Embryonic facial prominence (tissue), 1 donor: ENCODE data around the gene CLK1.
"Not testable (repeated sequence)": the region's sequence is repeated elsewhere in the genome, so short reads cannot be mapped to it uniquely, and the experiment has no call there.

Source experiments
- DNase-seq: peaks from one replicate; pipeline ENCODE4 v3.0.0-alpha.2; 2016; ENCODE audit errors: extremely low spot score

CLK1 gene

DNA sequence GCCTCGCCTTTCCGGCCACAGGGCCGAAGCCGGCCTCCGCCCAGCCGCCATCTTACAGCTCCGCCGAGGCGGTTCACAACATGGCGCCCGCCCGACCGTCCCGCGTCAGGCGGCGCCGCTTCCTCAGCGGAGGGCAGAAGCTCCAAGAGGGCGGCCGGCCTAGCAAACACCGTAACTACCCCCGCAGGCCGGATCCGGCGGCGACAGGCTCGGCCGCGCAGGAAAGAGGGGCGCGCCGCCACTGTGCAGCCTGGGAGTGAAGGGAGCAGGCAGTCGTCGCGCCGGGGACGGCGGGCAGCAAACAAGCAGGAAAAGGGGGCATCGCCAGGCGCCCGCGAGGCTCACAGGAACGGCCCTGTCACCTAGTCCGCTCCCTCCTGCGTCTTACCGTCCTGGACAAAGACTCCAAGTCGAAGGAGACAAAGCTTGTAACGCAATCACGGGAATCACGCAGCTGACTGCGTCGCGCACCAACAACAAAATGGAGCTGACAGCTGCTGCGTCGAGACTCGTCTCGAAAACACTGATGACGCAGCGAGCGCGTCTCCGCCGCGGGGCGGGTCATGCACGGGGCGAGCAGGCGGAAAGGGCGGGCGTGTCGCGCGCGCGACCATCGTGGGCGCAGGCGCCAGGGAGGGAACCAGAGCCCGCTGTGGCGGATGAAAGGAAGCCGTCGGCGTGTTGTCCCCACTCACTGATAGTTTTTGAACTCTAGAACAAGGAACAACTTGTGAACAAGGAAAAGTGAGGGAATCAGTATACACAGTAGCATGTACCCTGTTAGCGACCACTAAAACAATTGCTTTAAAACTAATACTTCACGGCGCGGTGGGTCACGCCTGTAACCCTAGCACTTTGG lies at the start of gene CLK1:
Gene CLK1 (minus strand): TSS at position 483 of the 859 bp plus-strand sequence. CDS start 2,796 bp downstream, outside the sequence.
- DNase-seq: peak; percentile 79

DNA sequence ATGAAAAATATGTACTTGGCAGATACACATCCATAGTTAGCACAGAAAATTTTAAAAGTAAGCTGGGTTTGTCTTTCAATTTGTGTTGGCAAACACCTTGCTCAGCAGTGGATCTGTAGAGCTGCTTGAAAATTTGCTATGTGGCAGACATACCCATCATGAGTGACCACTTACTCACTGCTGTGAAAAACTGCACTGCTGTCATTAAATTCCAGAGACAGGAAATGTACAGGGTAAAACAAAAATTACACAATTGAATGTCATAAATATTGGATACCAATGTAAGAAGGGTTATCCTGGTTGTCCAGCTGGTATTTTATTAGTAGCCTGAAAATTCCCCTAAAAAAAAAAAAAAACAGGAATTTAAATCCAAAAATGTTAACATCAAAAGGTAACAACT lies 49.2 kb upstream of the CLK1 start:
- no peak for DNase-seq

DNA sequence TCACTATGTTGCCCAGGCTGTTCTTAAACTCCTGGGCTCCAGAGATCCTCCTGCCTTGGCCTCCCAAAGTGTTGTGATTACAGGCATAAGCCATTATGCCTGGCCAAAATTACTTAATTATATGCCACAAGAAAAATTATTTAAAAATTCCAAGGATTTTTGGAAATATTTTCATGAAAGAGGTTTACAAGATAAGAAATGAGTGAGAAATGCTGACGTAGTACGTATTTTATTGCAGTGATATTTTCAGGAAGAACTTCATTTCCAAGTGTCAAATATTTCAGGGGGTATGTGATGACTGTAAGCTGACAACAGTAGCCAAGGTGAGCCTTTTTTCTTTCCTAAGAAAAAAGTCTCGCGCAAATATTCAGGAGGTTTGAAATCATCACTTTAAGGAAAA lies 45.5 kb upstream of the CLK1 start:
- DNase-seq: no peak

DNA sequence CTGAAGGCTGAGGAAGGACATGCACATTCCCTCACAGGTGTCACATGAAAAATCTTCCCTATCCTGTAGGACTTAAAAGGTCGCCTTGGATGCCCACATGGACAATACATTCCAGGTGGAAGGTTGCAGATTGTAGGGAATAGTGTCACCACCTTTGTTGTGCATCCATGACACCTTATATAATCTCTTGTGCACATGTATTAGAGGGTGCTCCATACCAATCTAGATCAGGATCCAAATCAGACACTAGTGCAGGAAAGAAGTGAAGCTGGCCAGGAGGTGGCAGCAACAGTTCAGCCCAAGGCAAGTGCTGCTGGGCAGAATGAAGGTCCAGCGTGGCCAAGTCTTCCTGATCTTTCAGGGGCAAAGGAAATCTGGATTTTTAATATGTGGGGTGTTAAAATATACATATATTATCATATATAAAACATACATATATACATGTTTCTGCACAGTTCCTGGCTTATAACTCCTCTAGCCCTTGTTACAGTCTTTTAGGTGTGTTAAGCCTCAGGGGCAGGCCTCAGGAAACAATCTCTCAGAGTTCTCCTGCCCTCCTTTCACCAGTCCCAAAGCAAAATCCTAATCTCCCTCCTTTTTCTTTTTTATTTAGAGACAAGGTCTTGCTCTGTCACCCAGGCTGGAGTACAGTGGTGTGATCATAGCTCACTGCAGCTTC lies 41.3 kb upstream of the CLK1 start:
- DNase-seq: peak; percentile 16

DNA sequence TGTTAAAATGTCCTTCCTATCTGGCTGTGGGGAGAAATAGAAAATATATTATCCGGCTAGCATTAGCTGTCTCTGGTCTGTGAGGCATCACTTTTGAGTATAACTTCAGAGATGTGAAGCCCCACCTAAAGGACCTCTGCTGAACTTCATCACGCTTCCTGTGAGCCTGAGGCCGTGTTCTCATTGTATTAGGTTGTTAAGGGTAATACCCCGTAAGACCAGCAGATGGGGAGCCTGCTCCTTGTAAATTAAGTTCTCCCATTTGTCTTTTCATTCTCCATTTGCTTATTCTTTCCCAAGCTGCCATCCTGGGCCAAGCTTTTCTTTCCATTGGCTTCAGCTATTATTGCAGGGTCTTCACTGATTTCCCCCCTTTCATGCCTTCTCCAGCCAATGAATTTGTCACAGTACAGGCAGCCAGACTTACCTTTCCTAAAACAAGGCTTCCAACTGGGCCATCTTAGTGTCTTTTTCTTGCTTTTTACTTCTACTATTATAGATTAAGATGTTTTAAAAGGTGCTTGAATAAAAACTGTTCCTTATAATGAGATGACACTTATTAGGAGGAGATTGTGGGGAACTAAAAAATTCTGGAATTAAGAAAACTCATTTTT lies 37.1 kb upstream of the CLK1 start:
- DNase-seq: peak; percentile 71

DNA sequence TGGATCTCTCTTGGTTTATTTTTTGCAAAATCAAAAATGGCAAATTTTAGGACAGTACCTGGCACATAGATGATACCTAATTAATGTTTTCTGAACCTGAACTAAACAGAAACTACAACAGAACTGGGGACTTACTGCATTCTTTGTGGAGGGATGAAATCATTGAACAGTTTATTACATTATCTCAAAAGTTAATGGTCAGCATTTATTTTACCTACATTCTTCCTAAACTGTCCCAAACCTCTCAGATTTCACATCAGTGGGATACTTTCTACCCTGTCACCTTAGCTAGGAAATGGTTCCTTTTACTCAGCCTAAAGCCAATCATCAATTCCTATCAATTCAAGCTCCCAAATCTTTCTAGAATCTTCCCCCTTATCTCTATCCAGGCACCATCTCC lies 35.0 kb upstream of the CLK1 start:
- no peak for DNase-seq

DNA sequence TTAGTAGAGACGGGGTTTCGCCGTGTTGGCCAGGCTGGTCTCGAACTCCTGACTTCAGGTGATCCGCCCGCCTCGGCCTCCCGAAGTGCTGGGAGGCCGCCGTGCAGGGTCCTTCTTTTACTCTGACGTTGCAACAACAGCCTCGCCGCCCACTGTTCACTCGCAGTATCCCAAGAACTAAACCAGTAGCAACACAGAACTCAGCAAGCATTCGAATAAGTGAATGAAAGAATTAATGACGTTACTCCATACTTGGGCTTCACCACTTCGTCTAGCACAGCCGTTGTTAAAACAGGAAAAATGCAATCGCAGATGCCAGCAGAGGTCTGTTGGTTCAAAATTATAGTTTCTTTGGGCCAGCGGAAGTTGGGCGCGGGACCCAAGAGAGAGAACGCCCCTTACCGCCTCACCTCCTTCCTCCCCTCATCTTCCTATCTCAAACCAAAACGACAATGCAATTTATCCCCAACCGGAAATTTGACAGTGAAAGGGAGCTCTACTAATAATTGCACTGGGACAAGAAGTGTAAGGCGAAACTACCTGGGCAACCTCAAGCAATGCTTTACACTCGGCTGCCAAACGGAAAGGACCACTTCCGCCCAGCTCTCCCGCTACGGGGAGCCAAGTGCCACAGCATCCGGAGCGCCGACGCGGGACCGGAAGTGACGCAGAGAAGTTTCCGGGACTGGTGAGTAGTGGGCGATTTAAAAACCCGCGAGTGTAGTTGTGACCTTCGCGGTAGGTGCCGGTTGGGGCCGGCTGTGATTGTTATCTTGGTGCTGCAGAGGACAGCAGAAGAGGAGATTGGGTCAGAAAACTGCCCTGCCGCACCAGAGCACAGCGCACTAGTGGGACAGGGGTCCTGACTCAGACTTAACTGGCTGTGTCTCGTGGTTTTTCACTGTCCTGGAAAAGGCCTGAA lies 24.5 kb upstream of the CLK1 start, which contains the start of the genes NIF3L1 and PPIL3:
Gene NIF3L1 (plus strand): TSS at position 668 of the 922 bp plus-strand sequence. CDS start 2,573 bp downstream, outside the sequence.
Gene PPIL3 (minus strand): TSS at position 374 of the 922 bp plus-strand sequence. CDS start 1,462 bp downstream, outside the sequence.
- DNase-seq: peak; percentile 95

DNA sequence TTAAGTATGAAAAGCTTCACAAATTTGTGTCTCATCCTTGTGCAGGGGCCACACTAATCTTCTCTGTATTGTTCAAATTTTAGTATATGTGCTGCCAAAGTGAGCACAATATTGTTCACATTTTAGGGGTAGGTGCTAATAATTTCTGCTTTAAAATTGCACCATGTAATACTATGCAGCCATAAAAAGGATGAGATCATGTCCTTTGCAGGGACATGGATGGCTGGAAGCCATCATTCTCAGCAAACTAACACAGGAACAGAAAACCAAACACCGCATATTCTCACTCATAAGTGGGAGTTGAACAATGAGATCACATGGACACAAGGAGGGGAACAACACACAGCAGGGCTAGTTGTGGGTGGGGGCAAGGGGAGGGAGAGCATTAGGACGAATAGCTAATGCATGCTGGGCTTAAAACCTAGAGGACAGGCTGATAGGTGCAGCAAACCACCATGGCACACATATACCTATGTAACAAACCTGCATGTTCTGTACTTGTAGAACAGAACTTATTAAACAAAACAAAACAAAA lies 17.3 kb upstream of the CLK1 start:
- not testable (repeated sequence) for DNase-seq

DNA sequence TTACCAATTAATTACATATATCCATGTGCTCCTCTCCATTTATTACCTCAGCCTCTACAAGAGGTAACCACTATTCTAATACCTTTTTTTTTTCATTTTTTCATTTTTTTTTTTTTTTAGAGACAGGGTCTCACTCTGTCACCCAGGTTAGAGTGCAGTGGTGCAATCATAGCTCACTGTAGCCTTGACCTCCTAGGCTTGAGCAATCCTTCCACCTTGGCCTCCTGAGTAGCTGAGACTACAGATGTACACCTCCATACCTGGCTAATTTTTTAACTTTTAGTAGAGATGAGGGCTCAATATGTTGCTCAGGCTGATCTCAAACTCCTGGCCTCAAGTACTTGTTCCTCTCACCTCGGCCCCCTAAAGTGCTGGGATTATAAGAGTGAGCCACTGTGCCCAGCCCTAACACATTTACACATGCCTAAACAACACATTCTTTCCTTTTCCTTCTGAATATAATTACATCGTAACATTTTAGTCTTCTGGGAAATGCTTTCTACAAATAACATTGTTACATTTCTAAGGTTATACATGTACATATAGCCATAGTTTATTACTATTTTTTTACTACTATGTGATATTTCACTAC lies 13.9 kb upstream of the CLK1 start:
- DNase-seq: no peak

DNA sequence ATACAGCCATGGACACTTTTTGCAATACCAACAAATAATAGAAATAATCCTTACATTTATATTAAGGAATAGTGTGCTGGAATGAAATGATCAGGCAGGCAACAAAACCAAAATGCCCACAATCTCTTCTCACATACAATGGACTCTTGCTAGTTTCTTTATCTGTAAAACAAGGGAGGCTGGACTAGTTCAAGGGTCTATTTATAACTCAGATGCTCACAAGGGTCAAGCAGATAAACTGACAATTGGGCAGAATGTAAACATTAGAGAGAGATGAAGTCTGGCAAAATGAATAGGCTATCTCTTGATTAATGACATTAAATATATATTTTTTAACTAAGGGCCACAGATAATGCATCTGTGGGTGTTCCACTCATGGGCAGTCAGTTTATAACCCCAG lies 13.0 kb upstream of the CLK1 start:
- DNase-seq: no peak

DNA sequence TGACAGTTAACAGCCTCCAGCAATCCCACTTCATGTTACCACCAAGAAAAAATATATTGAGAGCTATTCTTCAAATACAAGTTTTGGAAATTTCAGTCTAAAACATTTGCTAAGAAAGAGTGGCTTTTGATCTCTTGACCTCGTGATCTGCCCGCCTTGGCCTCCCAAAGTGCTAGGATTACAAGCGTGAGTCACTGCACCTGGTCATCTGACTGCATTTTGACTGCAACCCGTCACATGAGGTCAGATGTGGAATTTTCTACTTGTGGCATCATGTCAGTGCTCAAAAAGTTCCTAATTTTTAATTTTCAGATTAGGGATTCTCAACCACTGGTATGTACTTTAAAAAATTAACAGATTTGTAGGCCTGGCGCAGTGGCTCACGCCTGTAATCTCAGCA lies 9.1 kb upstream of the CLK1 start:
- no peak for DNase-seq

DNA sequence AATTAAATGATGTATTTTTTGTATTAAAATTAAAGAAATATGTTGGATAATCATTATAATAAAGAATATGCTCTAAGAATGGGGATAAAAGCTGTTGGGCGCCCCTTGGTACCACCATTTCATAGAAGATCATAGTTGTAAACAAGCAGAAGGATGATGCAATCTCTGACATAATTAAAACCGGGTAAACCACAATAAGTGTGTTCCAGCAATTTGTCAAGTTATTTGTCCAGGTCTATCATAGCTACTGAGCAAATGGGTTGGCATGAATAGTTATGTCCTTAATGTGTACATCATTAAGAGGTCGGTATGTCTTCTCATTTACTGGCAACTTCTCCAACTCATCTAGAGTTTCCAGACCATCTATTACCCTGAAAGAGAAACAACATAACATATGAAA lies 6.7 kb upstream of the CLK1 start:
- no peak for DNase-seq

DNA sequence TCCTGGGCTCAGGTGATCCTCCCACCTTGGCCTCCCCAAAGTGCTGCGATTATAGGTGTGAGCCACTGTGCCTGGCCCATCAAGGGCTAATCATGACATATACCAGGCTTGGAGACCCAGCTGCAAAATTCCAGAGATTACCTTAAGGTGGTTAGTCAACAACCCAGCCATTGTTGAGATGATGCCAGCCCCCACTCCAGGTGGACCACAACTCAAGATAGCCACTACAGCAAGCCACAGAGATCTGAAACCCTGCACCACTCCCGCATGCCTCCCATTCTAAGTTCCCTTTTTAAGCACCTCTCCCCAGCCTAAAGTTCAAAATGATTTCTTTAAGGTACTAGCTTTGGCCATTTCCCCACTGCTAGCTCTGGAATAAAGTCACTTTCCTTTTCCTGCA lies 4.6 kb upstream of the CLK1 start:
- no peak for DNase-seq

DNA sequence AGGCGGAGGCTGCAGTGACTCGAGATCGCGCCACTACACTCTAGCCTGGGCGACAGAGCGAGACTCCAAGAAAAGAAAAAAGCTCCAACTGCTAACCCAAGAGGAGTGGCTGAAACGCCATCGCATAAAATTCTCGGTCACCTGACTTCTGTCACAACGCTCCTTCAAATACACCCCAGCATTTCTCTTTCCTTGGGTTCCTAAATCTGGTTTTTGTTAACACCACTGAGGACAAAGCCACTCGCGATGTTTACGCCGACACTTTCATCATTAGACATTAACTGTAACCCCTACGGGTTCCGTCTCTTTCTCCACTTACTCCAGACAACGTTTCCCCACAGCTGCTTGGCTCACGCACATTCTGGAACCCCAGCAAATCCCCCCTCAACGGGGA lies 679 bp downstream of the CLK1 start:
- DNase-seq: peak; percentile 25

DNA sequence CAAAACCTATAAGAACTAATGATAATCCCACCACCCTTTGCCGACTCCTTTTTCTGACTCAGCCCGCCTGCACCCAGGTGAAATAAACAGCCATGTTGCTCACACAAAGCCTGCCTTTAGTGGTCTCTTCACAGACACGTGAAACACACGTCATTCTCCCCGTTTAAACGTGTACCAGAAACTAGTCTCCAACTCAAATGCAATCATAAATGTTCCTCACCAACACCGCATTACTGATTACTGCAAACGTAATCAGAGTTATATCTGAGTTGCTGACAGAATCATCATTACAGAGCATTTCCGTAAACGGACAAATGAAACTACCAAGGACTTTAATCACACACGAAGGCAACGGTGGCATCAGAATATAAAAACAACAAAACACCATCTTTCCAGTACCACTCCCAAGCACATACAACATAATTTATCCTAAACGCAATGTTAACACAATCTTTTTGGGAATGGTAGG lies 1.9 kb downstream of the CLK1 start:
- peak; percentile 66 for DNase-seq

DNA sequence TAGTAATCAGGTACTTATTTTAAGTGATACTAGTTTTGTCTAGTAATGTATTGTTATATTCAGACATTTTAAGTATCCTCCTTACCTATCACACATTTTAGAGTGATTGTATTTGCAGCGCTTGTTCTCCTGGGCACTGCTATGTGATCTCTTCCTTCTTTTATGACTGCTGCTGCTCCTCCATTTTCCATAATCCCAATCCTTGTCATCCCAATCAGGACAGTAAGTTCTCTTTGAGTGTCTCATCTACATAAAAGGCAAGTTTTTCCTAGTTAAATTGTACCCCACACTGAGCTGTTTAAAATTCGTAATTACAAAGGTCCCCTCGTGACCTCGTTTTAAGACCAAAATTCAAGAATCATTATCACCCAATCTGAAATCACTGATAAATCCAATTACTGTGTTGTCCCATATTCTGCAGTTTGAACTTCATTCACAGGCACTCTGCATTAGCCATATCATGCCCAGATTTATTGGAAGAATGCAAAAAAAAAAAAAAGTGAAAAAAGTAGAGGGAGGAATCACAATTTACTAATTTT lies 2.8 kb downstream of the CLK1 start:
- no peak for DNase-seq

DNA sequence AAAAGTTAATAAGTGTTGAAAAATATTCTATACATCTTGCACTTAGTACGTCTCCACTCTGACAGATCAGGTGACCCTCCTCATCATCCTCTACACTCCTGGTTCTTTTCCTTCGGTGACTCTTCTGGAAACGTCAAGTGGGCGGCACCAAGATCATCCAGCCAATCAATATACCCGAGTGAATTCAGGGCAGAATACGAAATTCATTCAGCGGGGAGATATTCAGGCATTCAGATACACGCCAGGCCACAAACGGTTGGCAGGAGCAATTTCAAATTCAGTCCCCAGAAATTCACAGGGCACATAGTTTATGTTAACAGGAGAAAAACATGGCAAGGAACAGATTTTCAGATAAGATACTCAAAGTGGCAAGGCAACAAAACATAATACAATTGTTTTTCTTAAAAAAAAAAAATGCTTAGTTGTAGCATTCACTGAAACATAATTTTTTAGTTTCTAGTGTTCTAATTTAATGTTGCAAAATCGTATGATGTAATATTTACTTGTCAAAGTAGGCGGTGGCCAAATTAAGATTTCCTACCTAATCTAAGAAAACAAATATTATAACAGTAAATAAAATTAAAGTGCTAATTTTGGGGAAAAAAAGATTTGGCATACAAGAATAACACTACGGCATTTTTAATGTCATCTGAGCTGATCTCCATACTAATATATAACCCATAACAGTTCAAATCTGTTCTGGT lies 4.2 kb downstream of the CLK1 start:
- no peak for DNase-seq

DNA sequence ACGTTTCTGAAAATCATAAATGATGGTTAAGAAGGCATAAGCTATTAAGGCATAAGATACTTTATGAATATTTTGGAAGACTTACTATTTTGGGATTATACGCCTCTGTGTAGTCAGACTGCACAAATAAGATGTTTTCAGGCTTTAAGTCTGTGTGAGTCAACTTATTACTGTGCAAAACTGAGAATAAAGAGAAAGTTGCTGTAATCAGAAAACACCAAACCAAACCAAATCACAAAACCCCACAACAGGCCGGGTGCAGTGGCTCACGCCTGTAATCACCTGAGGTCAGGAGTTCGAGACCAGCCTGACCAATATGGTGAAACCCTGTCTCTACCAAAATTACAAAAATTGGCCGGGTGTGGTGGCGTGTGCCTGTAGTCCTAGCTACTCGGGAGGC lies 7.7 kb downstream of the CLK1 start:
- DNase-seq: no peak

DNA sequence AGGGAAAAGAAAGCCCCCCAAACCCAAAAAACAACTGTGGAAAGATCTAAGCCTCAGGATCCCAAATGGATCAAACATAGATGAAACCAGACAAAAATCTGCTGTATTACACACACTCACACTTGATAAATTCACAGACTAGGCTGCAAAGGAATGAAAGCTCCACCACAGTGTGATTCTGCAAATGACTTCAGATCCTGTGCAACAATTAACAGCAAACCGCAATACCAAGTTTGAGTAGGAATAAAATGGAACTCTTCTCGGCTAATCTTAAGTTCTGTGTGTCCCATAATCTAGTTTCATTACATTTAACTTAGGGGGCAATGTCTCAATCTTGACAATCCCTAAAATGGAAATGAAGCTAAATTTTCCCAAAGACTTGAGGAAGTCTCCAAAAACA lies 11.9 kb downstream of the CLK1 start:
- DNase-seq: no peak
